Liver (tissue), 3 donors: ENCODE results near the gene PBOV1.

Experiments used
- CTCF ChIP-seq: fragments of 150-350 bp; IDR thresholded peaks from 2 replicates; pipeline ENCODE4 v1.5.1; 2017; ENCODE audit warnings: improper control_type of control experiment, low read depth, low read length; ENCODE audit not compliant: missing input control
- EGR1 ChIP-seq, 2 donors: IDR thresholded peaks; 2 replicates each; pipeline ENCODE4 v1.6.1; 2016 to 2018; ENCODE audit warnings: antibody characterized with exemption in 2 of 2, low read depth in 2 of 2
- GABPA ChIP-seq, 2 donors: IDR thresholded peaks in 1 of 2; conservative IDR thresholded peaks in 1 of 2; 2 replicates each; pipeline ENCODE4 v1.6.1; 2016; ENCODE audit warnings: antibody characterized with exemption in 2 of 2, mild to moderate bottlenecking in 1 of 2, moderate library complexity in 1 of 2
- HNF4A ChIP-seq, 2 donors: conservative IDR thresholded peaks; 2 replicates each; pipeline ENCODE4 v1.6.1; 2016; ENCODE audit warnings: antibody characterized with exemption in 2 of 2, mild to moderate bottlenecking in 2 of 2
- HNF4G ChIP-seq: IDR thresholded peaks from 2 replicates; pipeline ENCODE4 v1.6.1; 2016; ENCODE audit warnings: antibody characterized with exemption
- JUND ChIP-seq, 2 donors: IDR thresholded peaks; 2 replicates each; pipeline ENCODE4 v1.6.1; 2016; ENCODE audit warnings: antibody characterized with exemption in 2 of 2
- RAD21 ChIP-seq, 2 donors: IDR thresholded peaks; 2 replicates each; pipeline ENCODE4 v1.6.1; 2016; ENCODE audit warnings: antibody characterized with exemption in 2 of 2, mild to moderate bottlenecking in 2 of 2
- RXRA ChIP-seq, 2 donors: IDR thresholded peaks; 2 replicates each; pipeline ENCODE4 v1.6.1; 2017 to 2018; ENCODE audit warnings: antibody characterized with exemption in 2 of 2, mild to moderate bottlenecking in 1 of 2
- SP1 ChIP-seq: IDR thresholded peaks from 2 replicates; pipeline ENCODE4 v1.6.1; 2018; ENCODE audit warnings: antibody characterized with exemption, mild to moderate bottlenecking
- TAF1 ChIP-seq: conservative IDR thresholded peaks from 2 replicates; pipeline ENCODE4 v1.6.1; 2016; ENCODE audit warnings: antibody characterized with exemption, mild to moderate bottlenecking
- TF ChIP-seq, protein P1 (sequence below): IDR thresholded peaks from 2 replicates; pipeline ENCODE4 v1.6.1; 2016; ENCODE audit warnings: antibody characterized with exemption
- TF ChIP-seq, protein P2 (sequence below): IDR thresholded peaks from 2 replicates; pipeline ENCODE4 v1.6.1; 2016; ENCODE audit warnings: antibody characterized with exemption
- donor health status: healthy.
- donor health status: healthy.

DNA sequence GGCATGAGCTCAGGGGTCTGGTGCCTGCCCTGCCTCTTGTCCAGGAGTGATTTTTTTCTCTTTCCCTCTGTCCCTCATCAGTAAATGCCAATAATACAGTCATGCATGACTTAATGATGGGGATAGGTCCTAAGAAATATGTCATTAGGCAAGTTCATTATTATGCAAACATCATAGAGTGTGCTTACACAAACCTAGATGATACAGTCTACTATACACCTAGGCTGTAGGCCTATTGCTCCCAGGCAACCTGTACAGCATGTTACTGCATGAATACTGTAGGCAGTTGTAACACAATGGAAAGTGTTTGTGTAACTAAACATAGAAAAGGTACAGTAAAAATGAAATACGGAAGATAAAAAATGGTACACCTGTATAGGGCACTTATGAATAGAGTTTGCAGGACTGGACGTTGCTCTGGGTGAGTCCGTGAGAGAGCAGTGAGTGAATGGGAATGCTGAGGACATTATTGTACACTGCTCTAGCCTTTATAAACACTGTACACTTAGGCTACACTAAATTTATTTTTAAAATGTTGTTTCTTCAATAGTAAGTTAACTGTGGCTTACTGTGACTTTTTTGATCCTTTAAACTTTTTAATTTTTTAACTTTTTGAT is 22.1 kb downstream of the PBOV1 start:
- TF ChIP-seq SP1 (no peak), EGR1 (IDR thresholded peaks at IDR 0.05; ENCODE audit: low read depth in 2 of 2) (no peak), CTCF (no peak), HNF4A (conservative IDR thresholded peaks at IDR 0.05) (no peak), RAD21 (IDR thresholded peaks at IDR 0.05) (no peak), GABPA (IDR thresholded peaks at IDR 0.05 in 1 of 2, conservative IDR thresholded peaks at IDR 0.05 in 1 of 2) (no peak), TAF1 (no peak), HNF4G (no peak), JUND (IDR thresholded peaks at IDR 0.05) (no peak), RXRA (IDR thresholded peaks at IDR 0.05) (no peak)
- TF ChIP-seq, protein P1, sequence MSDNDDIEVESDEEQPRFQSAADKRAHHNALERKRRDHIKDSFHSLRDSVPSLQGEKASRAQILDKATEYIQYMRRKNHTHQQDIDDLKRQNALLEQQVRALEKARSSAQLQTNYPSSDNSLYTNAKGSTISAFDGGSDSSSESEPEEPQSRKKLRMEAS: no peak
- TF ChIP-seq, protein P2, sequence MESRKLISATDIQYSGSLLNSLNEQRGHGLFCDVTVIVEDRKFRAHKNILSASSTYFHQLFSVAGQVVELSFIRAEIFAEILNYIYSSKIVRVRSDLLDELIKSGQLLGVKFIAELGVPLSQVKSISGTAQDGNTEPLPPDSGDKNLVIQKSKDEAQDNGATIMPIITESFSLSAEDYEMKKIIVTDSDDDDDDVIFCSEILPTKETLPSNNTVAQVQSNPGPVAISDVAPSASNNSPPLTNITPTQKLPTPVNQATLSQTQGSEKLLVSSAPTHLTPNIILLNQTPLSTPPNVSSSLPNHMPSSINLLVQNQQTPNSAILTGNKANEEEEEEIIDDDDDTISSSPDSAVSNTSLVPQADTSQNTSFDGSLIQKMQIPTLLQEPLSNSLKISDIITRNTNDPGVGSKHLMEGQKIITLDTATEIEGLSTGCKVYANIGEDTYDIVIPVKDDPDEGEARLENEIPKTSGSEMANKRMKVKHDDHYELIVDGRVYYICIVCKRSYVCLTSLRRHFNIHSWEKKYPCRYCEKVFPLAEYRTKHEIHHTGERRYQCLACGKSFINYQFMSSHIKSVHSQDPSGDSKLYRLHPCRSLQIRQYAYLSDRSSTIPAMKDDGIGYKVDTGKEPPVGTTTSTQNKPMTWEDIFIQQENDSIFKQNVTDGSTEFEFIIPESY: no peak
